Natural killer cell (primary cell): Measurements from ENCODE around the gene OARD1. TPM values are rescaled to one million over a fixed set of nuclear protein-coding genes. Genes with fewer than 3 reads are reported as not detected.

Experiments used
- ATAC-seq, 3 donors: fragments of 150-1000 bp in 2 of 3; fragments of 200-7000 bp in 1 of 3; cut with Tn5 transposase; 1 replicate in 1 of 3; 2 replicates in 2 of 3; pipeline ENCODE4 v1.10.0; 2021; ENCODE audit warnings: mild to moderate bottlenecking in 2 of 3, moderate library complexity in 2 of 3
- DNase-seq, 2 donors: peaks; one replicate each; pipeline versions ENCODE4 v3.0.0 to v3.0.0-alpha.2; 2013 to 2021; ENCODE audit warnings: mixed read lengths in 1 of 2
- H3K27ac ChIP-seq: one replicate; pipeline ENCODE4 v1.5.1; 2013; ENCODE audit warnings: mild to moderate bottlenecking, low read length
- H3K27me3 ChIP-seq: one replicate; pipeline ENCODE4 v1.6.1; 2013; ENCODE audit warnings: low read length; ENCODE audit not compliant: control insufficient read depth, insufficient read depth
- H3K36me3 ChIP-seq: one replicate; pipeline ENCODE4 v1.6.1; 2013; ENCODE audit warnings: low read length; ENCODE audit not compliant: control insufficient read depth, insufficient read depth
- H3K4me1 ChIP-seq: one replicate; pipeline ENCODE4 v1.6.1; 2013; ENCODE audit warnings: low read length; ENCODE audit not compliant: control insufficient read depth, insufficient read depth
- H3K4me3 ChIP-seq: one replicate; pipeline ENCODE4 v1.5.1; 2013; ENCODE audit warnings: low read length
- H3K9me3 ChIP-seq: one replicate; pipeline ENCODE4 v1.6.1; 2013; ENCODE audit warnings: low read length; ENCODE audit not compliant: control insufficient read depth, insufficient read depth
- H3K27ac Mint-ChIP-seq, 2 donors: one replicate each; pipeline ENCODE4 v1.8.0; 2022; ENCODE audit warnings: mild to moderate bottlenecking in 2 of 2, mixed read lengths in 2 of 2, moderate library complexity in 1 of 2
- H3K27me3 Mint-ChIP-seq, 2 donors: one replicate each; pipeline ENCODE4 v1.8.0; 2022; ENCODE audit warnings: low read depth in 2 of 2, mixed read lengths in 2 of 2
- H3K36me3 Mint-ChIP-seq: one replicate; pipeline ENCODE4 v1.8.0; 2022; ENCODE audit warnings: mixed read lengths
- H3K4me1 Mint-ChIP-seq, 2 donors: one replicate each; pipeline ENCODE4 v1.8.0; 2022; ENCODE audit warnings: mixed read lengths in 2 of 2
- H3K4me3 Mint-ChIP-seq: one replicate; pipeline ENCODE4 v1.8.0; 2022; ENCODE audit warnings: mild to moderate bottlenecking, moderate library complexity, mixed read lengths
- H3K9me3 Mint-ChIP-seq, 2 donors: one replicate each; pipeline ENCODE4 v1.8.0; 2022; ENCODE audit warnings: mixed read lengths in 2 of 2
- CTCF ChIP-seq: fragments of 200-600 bp; IDR thresholded peaks from one replicate; pipeline ENCODE4 v1.8.0; 2022; ENCODE audit warnings: antibody characterized with exemption
- WGBS: methylation state at CpG from one replicate; pipeline ENCODE4 v1.1.7; 2013; ENCODE audit warnings: missing lambda C conversion rate; ENCODE audit not compliant: insufficient coverage; 5-methylcytosine and 5-hydroxymethylcytosine counted together
- intact Hi-C: fragments of 100-400 bp; cut with micrococcal nuclease; formaldehyde crosslinking; loops from one replicate; pipeline ENCODE4 v1.14.2; 2022
- total RNA-seq, 4 donors: library from RNA; stranded (reverse); fragments of 120-200 nt in 1 of 4; gene quantifications; one replicate each; pipeline versions ENCODE4 v1.2.3 to v1.2.4, GENCODE V29; 2013 to 2022

The OARD1 gene
- total RNA-seq, 3 donors from 2014 or later (not counting 1 experiment from before 2014, with no cell fraction given) = 30.8 to 36.7 (median 35.5) TPM

GRCh38 chr6:41036186-41036585 lies 36.0 kb downstream of the OARD1 start:
- WGBS = 75% methylated on average over 2 of the region's 3 CpGs
- intact Hi-C loops = loop anchor here (5.0 kb wide), 1 partner anchor 1054 kb away; no protein-coding TSS in a partner anchor
- H3K27ac Mint-ChIP-seq = no peak overlapping the region

GRCh38 chr6:41033776-41034175 lies 38.4 kb downstream of the OARD1 start:
- Histone ChIP-seq H3K36me3 (no peaks in the 10 kb centered on the region), H3K4me1 (peaks cover 4% of the 10 kb centered on the region), H3K4me3 (no peak overlapping the region), H3K27ac (no peak overlapping the region), H3K9me3 (no peaks in the 10 kb centered on the region), H3K27me3 (no peaks in the 10 kb centered on the region)
- no peak for TF ChIP-seq CTCF
- H3K27me3 Mint-ChIP-seq = no peaks in the 10 kb centered on the region
- no peak overlapping the region for H3K4me3 Mint-ChIP-seq
- no peak overlapping the region for H3K27ac Mint-ChIP-seq
- DNase-seq (no peak), ATAC-seq (no peak)
- intact Hi-C loops = no loop called here
- H3K4me1 Mint-ChIP-seq = peaks cover 7% of the 10 kb centered on the region in 2 donors
- no peaks in the 10 kb centered on the region for H3K36me3 Mint-ChIP-seq
- WGBS = 93% methylated on average over 13 of the region's 13 CpGs
- H3K9me3 Mint-ChIP-seq = no peaks in the 10 kb centered on the region

More at GRCh38 chr6:41036186-41036585, 36.0 kb downstream of the OARD1 start:
- Histone ChIP-seq H3K27ac (no peak overlapping the region), H3K4me1 (no peaks in the 10 kb centered on the region), H3K27me3 (no peaks in the 10 kb centered on the region), H3K4me3 (no peak overlapping the region), H3K36me3 (no peaks in the 10 kb centered on the region), H3K9me3 (no peaks in the 10 kb centered on the region)
- no peak for DNase-seq
- TF ChIP-seq CTCF = no peak
- Mint-ChIP-seq H3K4me1 (no peaks in the 10 kb centered on the region), H3K36me3 (no peaks in the 10 kb centered on the region), H3K4me3 (no peak overlapping the region), H3K9me3 (no peaks in the 10 kb centered on the region), H3K27me3 (no peaks in the 10 kb centered on the region)
- no peak for ATAC-seq

GRCh38 chr6:41032830-41033229 lies 39.3 kb downstream of the OARD1 start:
- 95% methylated on average over 15 of the region's 15 CpGs for WGBS
- intact Hi-C loops = no loop called here
- ATAC-seq = no peak
- peaks cover 13% of the 10 kb centered on the region for H3K4me1 ChIP-seq
- no peaks in the 10 kb centered on the region for H3K27me3 ChIP-seq
- H3K27ac Mint-ChIP-seq = no peak overlapping the region
- no peaks in the 10 kb centered on the region for H3K36me3 ChIP-seq
- no peak overlapping the region for H3K4me3 ChIP-seq
- no peak overlapping the region for H3K27ac ChIP-seq
- H3K36me3 Mint-ChIP-seq = no peaks in the 10 kb centered on the region
- no peaks in the 10 kb centered on the region for H3K9me3 ChIP-seq
- no peak for DNase-seq
- H3K9me3 Mint-ChIP-seq = no peaks in the 10 kb centered on the region
- H3K4me3 Mint-ChIP-seq = no peak overlapping the region
- TF ChIP-seq CTCF = no peak
- peaks cover 14% of the 10 kb centered on the region in 2 donors for H3K4me1 Mint-ChIP-seq
- no peaks in the 10 kb centered on the region for H3K27me3 Mint-ChIP-seq
